ENCODE measurements around the gene GPR180. TPM values are rescaled to one million over a fixed set of nuclear protein-coding genes. Genes with fewer than 3 reads are reported as not detected.

Gene GPR180
- total and polyA plus RNA-seq, 2 experiments from 2014 or later: 3.7 to 9.5 TPM

- Mint-ChIP-seq H3K4me1 (no peaks in the 10 kb centered on the region; the same call in 2 of the 3 replicates), H3K9me3 (no peaks in the 10 kb centered on the region), H3K27ac (no peak overlapping the region), H3K27me3 (ENCODE audit: insufficient read depth, low read depth, poor library complexity) (no peaks in the 10 kb centered on the region), H3K36me3 (ENCODE audit: low read depth) (peaks cover 14% of the 10 kb centered on the region; the same call in 2 of the 3 replicates), H3K4me3 (no peak overlapping the region)
- H3K9me2 ChIP-seq (ENCODE audit: insufficient read depth): no peaks in the 10 kb centered on the region
- no peak for ATAC-seq
- DNase-seq (ENCODE audit: low spot score): peak; percentile 35
- H4K20me1 ChIP-seq (replicated peaks; ENCODE audit: insufficient read depth): peaks cover 9% of the 10 kb centered on the region; the same call in 1 of the 2 replicates
- H3K27ac ChIP-seq (ENCODE audit: low read depth): no peak overlapping the region
- H2AFZ ChIP-seq: no peak overlapping the region
- peaks cover 4% of the 10 kb centered on the region for H3K36me3 ChIP-seq (ENCODE audit: insufficient read depth)
- H3K4me3 ChIP-seq: no peak overlapping the region
- no peak overlapping the region for H3K4me2 ChIP-seq
- H3K79me2 ChIP-seq (replicated peaks; ENCODE audit: insufficient read depth): no peaks in the 10 kb centered on the region; the same call in 1 of the 2 replicates
- no peaks in the 10 kb centered on the region for H3F3A ChIP-seq (replicated peaks; ENCODE audit: low read depth)
- no peaks in the 10 kb centered on the region for H3K27me3 ChIP-seq (ENCODE audit: insufficient read depth)
- TF ChIP-seq EZH2phosphoT487 (IDR thresholded peaks at IDR 0.05; ENCODE audit: unreplicated experiment): no peak
- TF ChIP-seq CREB1 (CRISPR knock-in tag; IDR thresholded peaks at IDR 0.05; ENCODE audit: low read depth): no peak
- peak; percentile 60 to 74 for TF ChIP-seq CTCF (conservative IDR thresholded peaks at IDR 0.05; ENCODE audit: low read depth in 2 of 2)
- TF ChIP-seq, protein P1, sequence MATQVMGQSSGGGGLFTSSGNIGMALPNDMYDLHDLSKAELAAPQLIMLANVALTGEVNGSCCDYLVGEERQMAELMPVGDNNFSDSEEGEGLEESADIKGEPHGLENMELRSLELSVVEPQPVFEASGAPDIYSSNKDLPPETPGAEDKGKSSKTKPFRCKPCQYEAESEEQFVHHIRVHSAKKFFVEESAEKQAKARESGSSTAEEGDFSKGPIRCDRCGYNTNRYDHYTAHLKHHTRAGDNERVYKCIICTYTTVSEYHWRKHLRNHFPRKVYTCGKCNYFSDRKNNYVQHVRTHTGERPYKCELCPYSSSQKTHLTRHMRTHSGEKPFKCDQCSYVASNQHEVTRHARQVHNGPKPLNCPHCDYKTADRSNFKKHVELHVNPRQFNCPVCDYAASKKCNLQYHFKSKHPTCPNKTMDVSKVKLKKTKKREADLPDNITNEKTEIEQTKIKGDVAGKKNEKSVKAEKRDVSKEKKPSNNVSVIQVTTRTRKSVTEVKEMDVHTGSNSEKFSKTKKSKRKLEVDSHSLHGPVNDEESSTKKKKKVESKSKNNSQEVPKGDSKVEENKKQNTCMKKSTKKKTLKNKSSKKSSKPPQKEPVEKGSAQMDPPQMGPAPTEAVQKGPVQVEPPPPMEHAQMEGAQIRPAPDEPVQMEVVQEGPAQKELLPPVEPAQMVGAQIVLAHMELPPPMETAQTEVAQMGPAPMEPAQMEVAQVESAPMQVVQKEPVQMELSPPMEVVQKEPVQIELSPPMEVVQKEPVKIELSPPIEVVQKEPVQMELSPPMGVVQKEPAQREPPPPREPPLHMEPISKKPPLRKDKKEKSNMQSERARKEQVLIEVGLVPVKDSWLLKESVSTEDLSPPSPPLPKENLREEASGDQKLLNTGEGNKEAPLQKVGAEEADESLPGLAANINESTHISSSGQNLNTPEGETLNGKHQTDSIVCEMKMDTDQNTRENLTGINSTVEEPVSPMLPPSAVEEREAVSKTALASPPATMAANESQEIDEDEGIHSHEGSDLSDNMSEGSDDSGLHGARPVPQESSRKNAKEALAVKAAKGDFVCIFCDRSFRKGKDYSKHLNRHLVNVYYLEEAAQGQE (IDR thresholded peaks at IDR 0.05; ENCODE audit: unreplicated experiment): no peak
- H3K4me1 ChIP-seq (ENCODE audit: insufficient read depth): no peaks in the 10 kb centered on the region
Observed at GRCh38 chr13:94617389-94618000, 15.8 kb downstream of the GPR180 start.

GRCh38 chr13:94620286-94620896 is 18.7 kb downstream of the GPR180 start:
- Mint-ChIP-seq H3K27ac (no peak overlapping the region), H3K4me3 (no peak overlapping the region), H3K4me1 (no peaks in the 10 kb centered on the region), H3K9me3 (no peaks in the 10 kb centered on the region), H3K36me3 (ENCODE audit: low read depth) (peaks cover 30% of the 10 kb centered on the region), H3K27me3 (ENCODE audit: insufficient read depth, low read depth, poor library complexity) (no peaks in the 10 kb centered on the region)
- TF ChIP-seq STAT1 (IDR thresholded peaks at IDR 0.05; ENCODE audit: unreplicated experiment) (no peak), CTCF (conservative IDR thresholded peaks at IDR 0.05; ENCODE audit: low read depth in 2 of 2) (peak; percentile 84 to 90)
- Histone ChIP-seq H3K79me2 (replicated peaks; ENCODE audit: insufficient read depth) (no peaks in the 10 kb centered on the region), H3K4me2 (no peak overlapping the region), H3K27me3 (ENCODE audit: insufficient read depth) (no peaks in the 10 kb centered on the region), H3F3A (replicated peaks; ENCODE audit: low read depth) (no peaks in the 10 kb centered on the region), H4K20me1 (replicated peaks; ENCODE audit: insufficient read depth) (no peaks in the 10 kb centered on the region), H3K4me1 (ENCODE audit: insufficient read depth) (no peaks in the 10 kb centered on the region), H3K9me2 (ENCODE audit: insufficient read depth) (no peaks in the 10 kb centered on the region), H3K4me3 (no peak overlapping the region), H3K36me3 (ENCODE audit: insufficient read depth) (peaks cover 9% of the 10 kb centered on the region), H2AFZ (no peak overlapping the region), H3K27ac (ENCODE audit: low read depth) (no peak overlapping the region)
- DNase-seq (ENCODE audit: low spot score): peak; percentile 73
- peak; percentile 81 for ATAC-seq
